Endothelial cell of umbilical vein (primary cell): ENCODE measurements around the gene HAPLN1. TPM values are rescaled to one million over a fixed set of nuclear protein-coding genes. Genes with fewer than 3 reads are reported as not detected.

ENCODE experiments used
- BruUV-seq: library from RNA; stranded (reverse); fragments of 400-500 nt; replicated peaks from 2 replicates; lab custom pipeline; 2021; lab: Mats Ljungman, UMichigan
- CTCF ChIA-PET: fragments of 300-600, 350-600 bp; sonication (Branson Sonifier 250); formaldehyde crosslinking; loops from one replicate; lab custom pipeline; 2021; ENCODE audit warnings: antibody characterized with exemption, inconsistent platforms; lab: Charles Lee
- POLR2A ChIA-PET: fragments of 300-600, 350-600 bp; sonication (Branson Sonifier 250); formaldehyde crosslinking; loops from one replicate; lab custom pipeline; 2021; ENCODE audit warnings: antibody characterized with exemption, inconsistent platforms; lab: Charles Lee
- DNase-seq: peaks from one replicate; pipeline ENCODE4 v3.0.0-alpha.2; 2011; ENCODE audit warnings: low read depth, low spot score
- FAIRE-seq: peaks from 2 replicates; lab custom pipeline; 2011; peaks lifted over from hg19 to GRCh38; lab: Jason Lieb, UNC
- H2AFZ ChIP-seq: 2 replicates; pipeline ENCODE4 v1.6.0; 2012; ENCODE audit warnings: low read depth, low read length, control low read depth, inconsistent platforms
- H3K27ac ChIP-seq: 2 replicates; pipeline ENCODE4 v1.5.1; 2011; ENCODE audit warnings: low read depth, mild to moderate bottlenecking, control low read depth, low read length, moderate library complexity; ENCODE audit not compliant: insufficient read depth
- H3K27me3 ChIP-seq, 2 experiments: 2 replicates each; pipeline versions ENCODE4 v1.6.0 to v1.6.1; 2011; ENCODE audit warnings: low read length in 2 of 2, mixed read lengths in 1 of 2; ENCODE audit not compliant: control insufficient read depth in 2 of 2, insufficient read depth in 2 of 2
- H3K36me3 ChIP-seq, 2 experiments: 2 replicates in 1 of 2; 3 replicates in 1 of 2; pipeline ENCODE4 v1.5.1; 2011; ENCODE audit warnings: low read length in 2 of 2, mild to moderate bottlenecking in 1 of 2, moderate library complexity in 1 of 2; ENCODE audit not compliant: control insufficient read depth in 2 of 2, insufficient read depth in 2 of 2; ENCODE audit errors: extremely low read depth in 1 of 2
- H3K4me1 ChIP-seq: 3 replicates; pipeline ENCODE4 v1.5.1; 2011; ENCODE audit warnings: mild to moderate bottlenecking, low read length; ENCODE audit not compliant: control insufficient read depth, insufficient read depth; ENCODE audit errors: extremely low read depth
- H3K4me2 ChIP-seq: 2 replicates; pipeline ENCODE4 v1.6.1; 2011; ENCODE audit warnings: low read length, control low read depth, mixed read lengths; ENCODE audit not compliant: insufficient read depth
- H3K4me3 ChIP-seq, 3 experiments: fragments of 200-600 bp in 1 of 3; sonication (generic), shearing (Covaris generic) in 1 of 3; replicated peaks in 1 of 3; 2 replicates each; pipeline ENCODE4 v1.5.1; 2011 to 2016; ENCODE audit warnings: control low read depth in 3 of 3, low read length in 3 of 3, mild to moderate bottlenecking in 2 of 3, inconsistent platforms in 1 of 3, low read depth in 1 of 3, moderate library complexity in 1 of 3; ENCODE audit not compliant: insufficient read depth in 1 of 3
- H3K79me2 ChIP-seq: 2 replicates; pipeline ENCODE4 v1.6.0; 2012; ENCODE audit warnings: low read length, inconsistent platforms; ENCODE audit not compliant: control insufficient read depth, insufficient read depth
- H3K9ac ChIP-seq: replicated peaks from 2 replicates; pipeline ENCODE3; 2011; ENCODE audit warnings: low read length, control low read depth; ENCODE audit not compliant: insufficient read depth; ENCODE audit errors: extremely low read depth
- H3K9me1 ChIP-seq: replicated peaks from 3 replicates; pipeline ENCODE4 v1.6.0; 2011; ENCODE audit warnings: mild to moderate bottlenecking, low read length; ENCODE audit not compliant: control insufficient read depth, insufficient read depth; ENCODE audit errors: extremely low read depth
- H3K9me3 ChIP-seq: replicated peaks from 2 replicates; pipeline ENCODE4 v1.5.1; 2012; ENCODE audit warnings: low read length, inconsistent platforms; ENCODE audit not compliant: control insufficient read depth, insufficient read depth
- H4K20me1 ChIP-seq: replicated peaks from 2 replicates; pipeline ENCODE3; 2011; ENCODE audit warnings: mild to moderate bottlenecking, low read length; ENCODE audit not compliant: control insufficient read depth, insufficient read depth; ENCODE audit errors: extremely low read depth
- EZH2 ChIP-seq: IDR thresholded peaks from 2 replicates; pipeline ENCODE4 v1.6.1; 2012; ENCODE audit warnings: borderline replicate concordance, low read depth, mild to moderate bottlenecking, moderate library complexity, low read length, inconsistent platforms; ENCODE audit not compliant: severe bottlenecking
- FOS ChIP-seq: IDR thresholded peaks from 2 replicates; pipeline ENCODE4 v1.6.1; 2011; ENCODE audit warnings: mild to moderate bottlenecking, low read length, moderate library complexity, borderline replicate concordance; ENCODE audit not compliant: insufficient read depth
- GATA2 ChIP-seq: IDR thresholded peaks from 2 replicates; pipeline ENCODE4 v1.7.0; 2011; ENCODE audit warnings: low read depth, mild to moderate bottlenecking, moderate library complexity, mixed read lengths, low read length; ENCODE audit not compliant: insufficient read length, insufficient read depth
- JUN ChIP-seq: IDR thresholded peaks from 2 replicates; pipeline ENCODE4 v1.6.1; 2011; ENCODE audit warnings: borderline replicate concordance, low read depth; ENCODE audit not compliant: insufficient read length, insufficient read depth
- MAX ChIP-seq: IDR thresholded peaks from 2 replicates; pipeline ENCODE4 v1.6.1; 2011; ENCODE audit not compliant: insufficient read depth, insufficient read length
- MYC ChIP-seq: IDR thresholded peaks from one replicate; pipeline ENCODE4 v1.6.1; 2011; ENCODE audit warnings: mild to moderate bottlenecking, low read depth, low read length
- POLR2A ChIP-seq: IDR thresholded peaks from 2 replicates; pipeline ENCODE4 v1.6.1; 2012; ENCODE audit warnings: low read depth, mild to moderate bottlenecking, control low read depth, low read length
- POLR2AphosphoS5 ChIP-seq: IDR thresholded peaks from 2 replicates; pipeline ENCODE4 v1.6.1; 2012; ENCODE audit warnings: low read depth, mild to moderate bottlenecking, control low read depth, low read length, moderate library complexity; ENCODE audit not compliant: insufficient read depth
- dilution Hi-C: fragments of 300-500 bp; cut with MboI; formaldehyde crosslinking; loops from one replicate; pipeline ENCODE4 v1.15.0; 2019; ENCODE audit warnings: low sequenced_read_pairs; ENCODE audit not compliant: extremely low pct_ligation_motif_present
- intact Hi-C: fragments of 100-400 bp; cut with micrococcal nuclease; formaldehyde crosslinking; loops from one replicate; pipeline ENCODE4 v1.10.0; 2022
- polyA plus RNA-seq, 4 experiments: library from polyadenylated mRNA; depleted of rRNA in 3 of 4; stranded (reverse) in 3 of 4; unstranded in 1 of 4; fragments of >200 nt; gene quantifications; 2 replicates each; pipeline versions ENCODE4 v1.2.1 to v1.2.3, GENCODE V29; 2011 to 2012; ENCODE audit warnings: missing spikeins in 1 of 4
- total RNA-seq: library from RNA; stranded (reverse); gene quantifications from 2 replicates; pipeline ENCODE4 v1.2.3, GENCODE V29; 2021

Gene HAPLN1
- total and polyA plus RNA-seq, 2 donors (not counting 3 experiments of a cell fraction or from before 2014, with no cell fraction given) = 0.04 TPM; not detected in 1

GRCh38 chr5:83632874-83633273, 87.8 kb downstream of the HAPLN1 start:
- Histone ChIP-seq H3K36me3 (no peaks in the 10 kb centered on the region), H4K20me1 (no peaks in the 10 kb centered on the region), H3K27me3 (no peaks in the 10 kb centered on the region), H3K27ac (peak overlapping the region; percentile 50), H3K79me2 (no peaks in the 10 kb centered on the region), H3K9ac (no peak overlapping the region), H3K4me2 (peak overlapping the region; percentile 52), H3K9me3 (no peaks in the 10 kb centered on the region), H3K4me3 (no peak overlapping the region), H2AFZ (peak overlapping the region; percentile 7), H3K9me1 (no peaks in the 10 kb centered on the region), H3K4me1 (peaks cover 16% of the 10 kb centered on the region)
- DNase-seq (peak; percentile 84), FAIRE-seq (peak; percentile 94)
- TF ChIP-seq POLR2AphosphoS5 = peak; percentile 71
- TF ChIP-seq EZH2 = no peak
- peak; percentile 78 for TF ChIP-seq FOS
- peak; percentile 89 for TF ChIP-seq GATA2
- TF ChIP-seq POLR2A = no peak
- BruUV-seq = no TSS peak
- ChIA-PET CTCF (interaction anchor here (0.8 to 1.2 kb wide), 4 partner anchors 13 to 79 kb away, joined by 3 to 4 read pairs (median 4); no protein-coding TSS in a partner anchor), POLR2A (no interaction called here)
- intact Hi-C loops = loop anchor here (2.0 kb wide), 1 partner anchor 56 kb away; no protein-coding TSS in a partner anchor
- dilution Hi-C loops = no loop called here

GRCh38 chr5:83628360-83628759, 92.3 kb downstream of the HAPLN1 start:
- Histone ChIP-seq H3K36me3 (no peaks in the 10 kb centered on the region), H3K27ac (no peak overlapping the region), H3K79me2 (no peaks in the 10 kb centered on the region), H3K27me3 (no peaks in the 10 kb centered on the region), H4K20me1 (no peaks in the 10 kb centered on the region), H2AFZ (no peak overlapping the region), H3K4me3 (no peak overlapping the region), H3K9ac (no peak overlapping the region), H3K4me1 (peaks cover 11% of the 10 kb centered on the region), H3K9me1 (no peaks in the 10 kb centered on the region), H3K4me2 (no peak overlapping the region), H3K9me3 (no peaks in the 10 kb centered on the region)
- ChIA-PET CTCF (no interaction called here), POLR2A (no interaction called here)
- intact Hi-C loops = no loop called here
- no peak for FAIRE-seq
- BruUV-seq = no TSS peak
- TF ChIP-seq POLR2A (no peak), EZH2 (no peak), POLR2AphosphoS5 (no peak), JUN (no peak), MAX (no peak), MYC (no peak), GATA2 (no peak)
- dilution Hi-C loops = no loop called here
- DNase-seq = no peak
